HepG2 (cell line): ENCODE measurements around the gene JPH4. TPM values are rescaled to one million over a fixed set of nuclear protein-coding genes. Genes with fewer than 3 reads are reported as not detected.

Experiments used
- ATAC-seq: fragments of 200-7000 bp; cut with Tn5 transposase; 3 replicates; pipeline ENCODE4 v1.9.1; 2020; ENCODE audit warnings: mild to moderate bottlenecking, moderate library complexity
- BruUV-seq: library from RNA; stranded (reverse); fragments of 400-500 nt; replicated peaks from 2 replicates; lab custom pipeline; 2021; lab: Mats Ljungman, UMichigan
- CTCF ChIA-PET: fragments of 300-600 bp; formaldehyde crosslinking; extraction: SDS; loops from one replicate; lab custom pipeline; 2021; ENCODE audit warnings: low total read pairs, inconsistent platforms, low intra/inter-chr PET ratio; lab: Yijun Ruan, JAX
- POLR2A ChIA-PET: fragments of 350-600 bp; sonication (Branson Sonifier 250); formaldehyde crosslinking; loops from one replicate; lab custom pipeline; 2020; ENCODE audit warnings: antibody characterized with exemption, inconsistent platforms; lab: Yijun Ruan, JAX
- DNase-seq: peaks from one replicate; pipeline ENCODE4 v3.0.0-alpha.2; 2015; ENCODE audit warnings: low spot score
- FAIRE-seq: peaks from 3 replicates; lab custom pipeline; 2011; peaks lifted over from hg19 to GRCh38; lab: Jason Lieb, UNC
- H2AFZ ChIP-seq: one replicate; pipeline ENCODE4 v1.6.1; 2011; ENCODE audit warnings: low read length, inconsistent platforms
- H3K27ac ChIP-seq: fragments of 300-600 bp; 3 replicates; pipeline ENCODE4 v1.8.0; 2011; ENCODE audit warnings: mixed run types, mild to moderate bottlenecking, mixed read lengths, low read length, inconsistent platforms; ENCODE audit not compliant: insufficient read depth; ENCODE audit errors: extremely low read length
- H3K27me3 ChIP-seq, 2 experiments: fragments of 200-600 bp in 1 of 2; 2 replicates in 1 of 2; 3 replicates in 1 of 2; pipeline versions ENCODE4 v1.6.0 to v1.8.0; 2011; ENCODE audit warnings: low read length in 2 of 2, mild to moderate bottlenecking in 2 of 2, moderate library complexity in 2 of 2, inconsistent platforms in 1 of 2; ENCODE audit not compliant: insufficient read depth in 2 of 2, control insufficient read depth in 1 of 2
- H3K36me3 ChIP-seq, 2 experiments: fragments of 200-600 bp in 1 of 2; replicated peaks in 1 of 2; 2 replicates in 1 of 2; 3 replicates in 1 of 2; pipeline versions ENCODE4 v1.5.1 to v1.8.0; 2011; ENCODE audit warnings: low read length in 2 of 2, inconsistent platforms in 1 of 2; ENCODE audit not compliant: insufficient read depth in 2 of 2, control insufficient read depth in 1 of 2
- H3K4me1 ChIP-seq: 2 replicates; pipeline ENCODE4 v1.5.1; 2012; ENCODE audit warnings: low read length, inconsistent platforms; ENCODE audit not compliant: insufficient read depth
- H3K4me2 ChIP-seq: 2 replicates; pipeline ENCODE4 v1.6.0; 2011; ENCODE audit warnings: low read depth, low read length, inconsistent platforms
- H3K4me3 ChIP-seq, 3 experiments: fragments of 200-600 bp in 1 of 3; sonication (generic), shearing (Covaris generic) in 1 of 3; replicated peaks in 1 of 3; 2 replicates each; pipeline ENCODE4 v1.5.1; 2011 to 2016; ENCODE audit warnings: low read length in 3 of 3, inconsistent platforms in 2 of 3, low read depth in 2 of 3, mild to moderate bottlenecking in 2 of 3, control low read depth in 1 of 3, mixed read lengths in 1 of 3; ENCODE audit not compliant: insufficient read depth in 1 of 3
- H3K79me2 ChIP-seq: one replicate; pipeline ENCODE4 v1.6.1; 2011; ENCODE audit warnings: low read length, inconsistent platforms; ENCODE audit not compliant: insufficient read depth
- H3K9ac ChIP-seq: 2 replicates; pipeline ENCODE4 v1.6.0; 2011; ENCODE audit warnings: mild to moderate bottlenecking, low read depth, low read length, inconsistent platforms; ENCODE audit not compliant: insufficient read depth
- H3K9me3 ChIP-seq: 2 replicates; pipeline ENCODE4 v1.5.1; 2012; ENCODE audit warnings: mild to moderate bottlenecking, low read length
- H4K20me1 ChIP-seq: 2 replicates; pipeline ENCODE4 v1.6.0; 2011; ENCODE audit warnings: inconsistent platforms, mild to moderate bottlenecking, low read length, moderate library complexity; ENCODE audit not compliant: insufficient read depth
- EEA1 ChIP-seq: sonication (generic); formaldehyde crosslinking; IDR thresholded peaks from 2 replicates; pipeline ENCODE4 v1.5.1; 2020; ENCODE audit warnings: mild to moderate bottlenecking, missing genetic modification reagents, borderline replicate concordance
- NFKB2 ChIP-seq: sonication (generic); formaldehyde crosslinking; IDR thresholded peaks from 2 replicates; pipeline ENCODE4 v1.4.0; 2020; ENCODE audit warnings: missing genetic modification reagents, borderline replicate concordance
- SCMH1 ChIP-seq: sonication (generic); formaldehyde crosslinking; IDR thresholded peaks from 2 replicates; pipeline ENCODE4 v1.9.0; 2021; ENCODE audit warnings: missing genetic modification reagents, mild to moderate bottlenecking, borderline replicate concordance
- SOX6 ChIP-seq, 2 experiments: fragments of 450-650 bp in 1 of 2; sonication (generic) in 1 of 2; formaldehyde crosslinking in 1 of 2; IDR thresholded peaks; 2 replicates each; pipeline versions ENCODE4 v1.4.0 to v1.6.1; 2017 to 2020; ENCODE audit warnings: antibody characterized with exemption in 1 of 2, mild to moderate bottlenecking in 1 of 2, missing genetic modification reagents in 1 of 2
- SRF ChIP-seq: IDR thresholded peaks from 2 replicates; pipeline ENCODE4 v1.6.1; 2011; ENCODE audit warnings: mild to moderate bottlenecking, low read depth, low read length, moderate library complexity
- ZNF383 ChIP-seq: sonication (generic); formaldehyde crosslinking; IDR thresholded peaks from 2 replicates; pipeline ENCODE4 v1.4.0; 2020; ENCODE audit warnings: missing genetic modification reagents, mild to moderate bottlenecking, borderline replicate concordance
- ZNF431 ChIP-seq: sonication (generic); formaldehyde crosslinking; IDR thresholded peaks from 2 replicates; pipeline ENCODE4 v1.9.0; 2022; ENCODE audit warnings: missing genetic modification reagents, low read depth, mild to moderate bottlenecking, borderline replicate concordance
- ZNF460 ChIP-seq: sonication (generic); formaldehyde crosslinking; IDR thresholded peaks from 2 replicates; pipeline ENCODE4 v1.5.1; 2020; ENCODE audit warnings: missing genetic modification reagents, mild to moderate bottlenecking, borderline replicate concordance
- WGBS: methylation state at CpG from one replicate; pipeline ENCODE4 v1.1.6; 2017; ENCODE audit warnings: low lambda C conversion rate; 5-methylcytosine and 5-hydroxymethylcytosine counted together
- in situ Hi-C: cut with HindIII; loops from 2 replicates; pipeline ENCODE4 v1.10.0; 2017; ENCODE audit warnings: low pct_unique_long_range_greater_than_20kb; ENCODE audit not compliant: extremely low pct_ligation_motif_present
- intact Hi-C: fragments of 100-400 bp; cut with micrococcal nuclease; formaldehyde crosslinking; loops from one replicate; pipeline ENCODE4 v1.10.0; 2022; ENCODE audit not compliant: unreplicated experiment
- polyA plus RNA-seq, 8 experiments: library from polyadenylated mRNA; depleted of rRNA in 3 of 8; stranded (reverse) in 7 of 8; unstranded in 1 of 8; fragments of >200 nt; fragmentation: Illumina TruSeq in 4 of 8; extraction: Trizol in 4 of 8; gene quantifications; 2 replicates each; pipeline versions ENCODE4 v1.2.1 to v1.2.3, GENCODE V29; 2011 to 2016; ENCODE audit warnings: low read depth in 4 of 8, missing spikeins in 1 of 8, mixed read lengths in 1 of 8; ENCODE audit not compliant: insufficient read depth in 1 of 8
- total RNA-seq, 5 experiments: library from RNA; depleted of rRNA; stranded (reverse); fragments of >200 nt; fragmentation: Illumina TruSeq; extraction: Trizol; gene quantifications; 2 replicates each; pipeline ENCODE4 v1.2.3, GENCODE V29; 2016; ENCODE audit warnings: low read depth in 1 of 5

JPH4 gene
- total and polyA plus RNA-seq, 2 of the 13 experiments (the other 11 are each of a cell fraction or from before 2014, with no cell fraction given): 0.08 to 0.22 TPM

- TF ChIP-seq EEA1 (CRISPR knock-in tag) (no peak), ZNF460 (CRISPR knock-in tag) (peak; percentile 27; the same call in 1 of the 2 replicates), ZNF383 (no peak)
These were observed 45.9 kb downstream of the JPH4 start (continued) for GRCh38 chr14:23532658-23533057.

- Histone ChIP-seq H3K27ac (no peak overlapping the region), H3K4me1 (no peaks in the 10 kb centered on the region), H3K9me3 (no peaks in the 10 kb centered on the region), H3K36me3 (no peaks in the 10 kb centered on the region), H4K20me1 (no peaks in the 10 kb centered on the region), H3K4me3 (no peak overlapping the region), H2AFZ (no peak overlapping the region), H3K79me2 (no peaks in the 10 kb centered on the region), H3K27me3 (no peaks in the 10 kb centered on the region), H3K4me2 (no peak overlapping the region), H3K9ac (no peak overlapping the region)
- intact Hi-C loops: no loop called here
- CTCF ChIA-PET: no interaction called here
- ATAC-seq: no peak
- no peak for DNase-seq
- TF ChIP-seq SCMH1 (CRISPR knock-in tag) (0 out of 2 replicates have a peak, but pooled peaks have one; percentile 38), ZNF431 (CRISPR knock-in tag) (0 out of 2 replicates have a peak, but pooled peaks have one; percentile 21), SRF (no peak), SOX6 (IDR thresholded peaks at IDR 0.05) (no peak), SOX6 (CRISPR knock-in tag; IDR thresholded peaks at IDR 0.05) (no peak), NFKB2 (CRISPR knock-in tag) (0 out of 2 replicates have a peak, but pooled peaks have one; percentile 13)
- POLR2A ChIA-PET: interaction anchor here (0.7 to 1.1 kb wide), 2 partner anchors 24 to 52 kb away, joined by 3 to 4 read pairs; partner anchors contain the start of gene THTPA
- 86% methylated on average over 12 of the region's 12 CpGs for WGBS
- BruUV-seq: no TSS peak
- FAIRE-seq: no peak
- in situ Hi-C loops: no loop called here
These were observed 47.2 kb downstream of the JPH4 start for GRCh38 chr14:23531391-23531790.
